Stimulated activated CD4-positive, alpha-beta T cell treated with anti-CD3 and anti-CD28 coated beads, TNF-alpha, amount 100 ng/mL, for 4 hours (primary cell): ENCODE data around the gene DBF4B.
"Not testable (repeated sequence)": the region's sequence is repeated elsewhere in the genome, so short reads cannot be mapped to it uniquely, and the experiment has no call there.

Experiments used
- DNase-seq, 3 experiments: peaks; one replicate each; pipeline ENCODE4 v3.0.0-alpha.2; 2020; ENCODE audit warnings: low read depth in 3 of 3

The DBF4B gene

DNA sequence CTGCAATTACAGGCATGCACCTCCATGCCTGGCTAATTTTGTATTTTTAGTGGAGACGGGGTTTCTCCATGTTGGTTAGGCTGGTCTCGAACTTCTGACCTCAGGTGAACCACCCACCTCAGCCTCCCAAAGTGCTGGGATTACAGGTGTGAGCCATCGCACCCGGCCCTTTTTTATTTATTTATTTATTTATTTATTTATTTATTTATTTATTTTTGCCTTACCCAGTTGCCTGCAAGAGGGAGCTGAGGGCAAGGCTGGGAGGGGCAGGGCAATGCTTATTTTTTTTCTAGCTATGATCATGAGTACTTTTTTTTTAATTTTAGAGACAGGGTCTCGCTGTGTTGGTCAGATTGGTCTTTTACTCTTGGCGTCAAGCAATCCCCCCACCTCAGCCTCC is 17.7 kb downstream of the DBF4B start:
- not testable (repeated sequence) for DNase-seq

DNA sequence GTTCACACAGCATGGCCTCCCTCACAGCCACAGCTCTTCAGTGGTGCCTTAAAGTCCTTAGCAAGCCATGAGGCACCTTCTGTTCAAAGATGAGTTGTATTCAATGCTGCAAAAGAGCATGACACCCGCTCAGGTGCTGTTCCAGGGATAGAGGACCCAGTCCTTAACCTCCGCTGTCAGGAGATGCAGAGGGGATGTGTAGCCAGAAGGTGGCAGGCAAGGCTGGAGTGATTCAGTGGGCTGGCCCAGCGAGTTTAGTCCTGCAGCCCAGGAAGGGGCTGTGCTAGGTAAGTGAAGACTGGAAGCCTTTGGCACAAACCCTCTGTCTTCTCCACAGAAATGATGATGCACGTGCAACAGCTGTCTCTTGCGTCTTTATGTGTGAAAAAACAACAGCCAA is 25.3 kb downstream of the DBF4B start:
- DNase-seq, result no peak

DNA sequence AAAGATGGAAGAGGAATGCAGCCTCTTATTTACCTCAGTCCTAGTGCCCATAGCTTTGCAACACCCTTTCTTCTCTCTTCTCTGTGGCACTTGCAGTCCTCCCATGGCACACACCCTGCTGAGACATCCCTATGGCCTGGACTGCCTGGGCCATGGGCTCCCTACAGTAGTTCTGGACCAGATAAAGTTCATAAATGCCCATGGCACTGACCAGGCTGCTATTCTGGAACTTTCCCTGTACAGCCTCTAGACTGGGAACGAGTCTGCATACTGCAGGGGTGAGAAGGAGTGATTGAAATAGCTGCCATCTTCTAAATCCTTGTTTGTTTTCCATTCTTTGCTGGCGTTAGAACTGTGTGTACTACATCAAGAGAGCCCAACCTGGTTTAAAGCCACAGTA is 25.8 kb downstream of the DBF4B start:
- no peak for DNase-seq

DNA sequence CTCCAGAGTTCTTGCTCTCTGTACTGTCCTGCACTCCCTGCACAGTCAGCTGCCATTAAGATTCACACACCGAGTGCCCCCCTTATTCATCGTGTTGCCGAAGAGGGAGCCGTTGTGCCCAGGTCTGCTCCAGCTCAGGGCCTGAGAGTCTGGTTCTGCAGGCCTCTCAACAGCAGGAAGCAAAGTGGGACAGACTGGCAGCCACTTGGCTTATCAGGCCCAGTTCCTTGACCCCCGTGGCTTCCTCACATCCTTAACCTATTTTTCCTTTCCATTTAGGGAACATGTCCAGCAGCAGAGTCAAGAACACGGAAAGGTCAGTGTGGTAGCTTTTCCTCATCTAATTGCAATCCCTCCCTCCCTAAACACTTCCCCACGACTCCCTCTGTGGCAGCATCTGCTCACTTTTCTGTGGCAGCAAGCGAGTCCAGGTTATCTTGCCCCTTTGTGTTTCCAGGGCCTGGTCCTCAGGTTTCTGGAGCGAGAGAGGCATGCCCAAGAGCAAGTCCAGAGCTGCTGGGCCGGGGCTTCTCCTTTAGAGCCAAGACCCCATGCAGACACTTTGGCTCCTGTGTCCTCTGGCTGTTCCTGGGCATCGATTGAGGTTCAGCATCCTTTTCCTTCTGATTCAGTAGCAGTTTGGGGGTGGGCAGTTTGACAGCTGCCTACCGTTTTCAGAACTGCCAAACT is 28.2 kb downstream of the DBF4B start:
- DNase-seq, result no peak

DNA sequence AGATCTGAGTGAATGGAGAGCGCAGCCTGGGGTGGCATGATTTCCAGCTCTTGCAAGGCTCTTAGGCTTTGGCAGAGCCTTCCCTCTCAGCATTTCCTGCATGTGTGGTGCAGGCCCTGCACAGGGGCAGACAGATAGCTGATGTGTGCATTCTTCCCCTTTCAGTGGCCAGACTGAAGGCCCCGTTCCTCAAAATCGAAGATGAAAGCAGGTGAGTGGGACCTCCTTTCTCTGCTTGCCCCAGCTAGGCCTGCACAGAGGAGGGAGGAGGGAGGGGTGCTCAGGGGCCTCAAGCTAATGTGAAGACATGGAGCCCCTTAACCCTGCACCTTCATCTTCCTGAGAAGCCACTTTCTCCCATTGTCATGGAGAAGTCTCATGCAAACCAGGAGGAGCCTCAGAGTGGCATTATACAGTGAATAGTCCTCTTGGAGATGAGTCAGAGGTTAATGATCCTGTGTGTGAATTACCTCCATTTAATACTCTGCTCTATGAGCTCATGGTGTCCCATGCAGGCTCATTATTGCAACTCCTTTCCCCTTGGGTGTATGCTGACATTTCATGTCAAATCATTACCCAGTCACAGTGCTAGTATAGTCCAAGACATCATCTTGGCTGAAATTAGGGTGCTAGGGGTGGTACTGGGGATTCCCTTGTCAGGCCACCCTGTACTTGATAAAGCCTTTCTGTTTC is 29.9 kb downstream of the DBF4B start:
- DNase-seq, result no peak

DNA sequence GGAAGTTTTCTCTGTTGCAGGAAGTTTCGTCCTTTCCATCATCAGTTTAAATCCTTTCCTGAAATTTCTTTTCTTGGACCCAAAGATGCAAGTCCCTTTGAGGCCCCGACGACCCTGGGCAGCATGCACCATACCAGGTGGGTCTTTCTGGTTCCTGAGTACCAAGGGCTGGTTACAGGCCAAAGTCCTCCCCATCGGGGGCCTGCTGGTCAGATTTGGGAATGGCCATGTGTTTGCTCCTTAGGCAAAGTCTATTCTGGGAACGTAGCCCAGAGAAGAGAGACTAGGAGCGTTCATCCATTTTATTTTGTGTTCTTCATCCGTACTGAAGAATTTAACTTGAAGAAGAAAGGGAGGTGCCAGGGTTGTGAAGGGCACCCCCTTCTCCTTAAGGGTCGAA is 32.9 kb downstream of the DBF4B start:
- DNase-seq, result no peak

DNA sequence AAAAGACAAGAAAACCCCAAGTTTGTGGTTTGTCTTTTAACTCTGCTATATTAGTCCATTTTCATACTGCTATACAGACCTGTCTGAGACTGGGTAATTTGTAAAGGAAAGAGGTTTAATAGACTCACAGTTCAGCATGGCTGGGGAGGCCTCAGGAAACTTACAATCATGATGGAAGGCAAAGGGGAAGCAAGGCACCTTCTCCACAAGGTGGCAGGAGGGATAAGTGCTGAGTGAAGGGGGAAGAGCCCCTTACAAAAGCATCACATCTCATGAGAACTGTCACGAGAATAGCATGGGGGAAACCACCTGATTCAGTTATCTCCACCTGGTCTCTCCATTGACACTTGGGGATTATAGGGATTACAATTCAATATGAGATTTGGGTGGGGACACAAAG is 36.8 kb downstream of the DBF4B start:
- no peak for DNase-seq

DNA sequence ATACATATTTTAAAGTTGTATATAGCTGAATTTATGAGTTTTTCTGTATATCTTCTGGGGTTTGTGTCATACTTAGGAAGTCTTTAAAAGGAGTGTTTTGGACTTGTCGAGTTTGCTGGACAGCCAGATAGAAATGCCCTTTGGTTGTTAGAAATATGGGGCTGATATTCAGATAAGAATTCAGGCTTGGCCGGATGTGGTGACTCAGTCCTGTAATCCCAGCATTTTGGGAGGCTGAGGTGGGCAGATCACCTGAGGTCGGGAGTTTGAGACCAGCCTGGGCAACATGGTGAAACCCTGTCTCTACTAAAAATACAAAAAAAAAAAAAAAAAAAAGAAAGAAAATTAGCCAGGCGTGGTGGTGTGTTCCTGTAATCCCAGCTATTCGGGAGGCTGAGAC is 37.3 kb downstream of the DBF4B start:
- DNase-seq, result not testable (repeated sequence)

DNA sequence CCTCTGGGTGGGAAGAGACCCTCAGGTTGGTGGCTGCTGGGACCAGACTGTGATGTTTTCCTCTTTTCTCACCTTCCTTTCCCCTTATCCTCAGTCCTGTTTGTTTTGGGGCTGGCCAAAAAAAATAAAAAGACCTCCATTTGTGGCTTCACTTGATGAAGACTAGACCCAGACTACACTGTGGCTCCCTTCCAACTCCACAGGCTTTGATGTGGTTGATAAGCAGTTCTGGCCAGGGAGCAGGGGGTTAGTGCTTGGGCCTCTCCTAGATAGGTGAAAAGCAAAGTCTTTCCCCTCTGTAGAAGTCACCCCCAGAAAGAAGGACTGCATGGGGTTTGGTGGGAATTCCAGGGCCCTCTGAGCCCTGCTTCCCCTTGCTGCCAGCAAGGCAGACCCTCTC is 39.1 kb downstream of the DBF4B start:
- no peak for DNase-seq

DNA sequence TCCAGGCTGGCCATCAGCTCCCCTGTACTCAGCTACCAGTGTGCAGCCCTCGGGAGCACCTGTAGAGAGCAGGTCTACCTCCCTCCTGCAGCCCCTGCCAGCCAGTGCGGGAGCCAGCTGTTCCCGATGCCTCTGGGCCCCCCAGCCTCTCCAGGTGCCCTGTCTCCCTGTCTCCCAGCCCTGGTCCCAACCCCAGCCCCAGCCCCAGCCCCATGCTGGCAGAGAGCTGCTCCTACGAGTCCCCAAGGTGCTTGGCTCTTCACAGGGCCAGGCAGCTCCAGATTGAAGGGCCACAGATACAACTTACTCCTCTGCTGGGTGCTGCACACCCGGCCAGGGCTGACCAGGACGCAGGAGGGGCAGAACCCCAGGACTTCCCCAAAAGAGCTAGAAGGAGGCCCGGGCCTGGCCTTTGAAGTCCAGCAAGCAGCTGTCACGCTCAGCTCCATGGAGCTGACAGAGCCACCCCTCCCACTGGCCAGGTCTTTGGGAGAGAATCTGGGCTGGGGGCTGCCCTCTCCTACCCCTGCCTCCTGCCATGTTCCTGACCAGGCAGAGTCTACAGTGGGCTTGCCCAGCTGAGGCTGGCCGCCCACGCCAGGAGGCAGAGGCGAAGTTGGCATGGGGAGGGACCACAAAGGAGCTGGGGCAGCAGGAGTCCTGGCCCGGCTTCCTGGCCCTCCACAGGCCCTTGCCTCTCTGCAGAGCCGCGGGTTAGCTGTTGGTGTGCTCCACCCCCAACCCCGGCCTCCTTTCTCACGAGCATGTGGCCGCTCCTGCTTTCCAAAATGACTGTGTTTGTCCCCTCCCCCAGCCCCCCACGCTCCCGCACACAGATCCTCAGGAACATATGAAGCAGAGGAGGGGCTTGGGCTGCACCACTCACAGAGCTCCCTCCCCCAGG is 40.9 kb downstream of the DBF4B start:
- DNase-seq, result no peak

DNA sequence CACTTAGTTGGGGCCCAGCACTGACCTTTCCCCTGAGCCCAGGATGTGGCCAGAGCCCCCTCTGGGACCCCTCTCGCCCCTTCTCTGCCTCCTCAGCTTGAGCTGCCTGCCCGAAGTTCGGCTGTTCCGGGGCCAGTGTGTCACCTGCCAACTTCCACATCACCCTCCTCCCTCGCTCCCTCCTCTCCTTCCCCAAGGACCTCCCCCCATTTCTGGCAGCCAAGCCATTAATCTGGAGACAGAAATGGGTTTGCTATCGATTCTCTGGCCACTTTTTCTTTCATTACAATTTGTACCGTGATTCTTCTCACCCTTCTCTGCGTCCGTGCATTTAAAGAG is 41.5 kb downstream of the DBF4B start:
- DNase-seq, result no peak

DNA sequence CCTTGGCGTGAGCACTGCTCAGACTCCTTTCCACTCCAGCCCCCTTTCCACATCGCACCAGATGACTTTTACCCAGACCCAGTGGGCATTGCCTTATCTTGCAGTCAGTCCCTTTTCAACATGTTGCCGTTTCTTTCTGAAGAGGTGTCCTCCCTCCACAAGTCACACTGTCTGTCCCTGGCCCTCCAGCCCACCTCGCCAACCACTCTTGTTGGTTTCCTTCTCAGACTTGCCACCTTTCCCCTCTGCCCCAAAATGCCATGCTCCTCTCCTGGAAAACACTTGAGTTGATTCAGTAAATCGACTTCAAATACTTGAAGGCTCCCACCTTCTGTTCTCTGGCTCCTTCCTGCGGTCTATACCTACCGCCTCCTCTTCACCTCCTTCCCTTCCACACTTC is 42.9 kb downstream of the DBF4B start:
- no peak for DNase-seq

DNA sequence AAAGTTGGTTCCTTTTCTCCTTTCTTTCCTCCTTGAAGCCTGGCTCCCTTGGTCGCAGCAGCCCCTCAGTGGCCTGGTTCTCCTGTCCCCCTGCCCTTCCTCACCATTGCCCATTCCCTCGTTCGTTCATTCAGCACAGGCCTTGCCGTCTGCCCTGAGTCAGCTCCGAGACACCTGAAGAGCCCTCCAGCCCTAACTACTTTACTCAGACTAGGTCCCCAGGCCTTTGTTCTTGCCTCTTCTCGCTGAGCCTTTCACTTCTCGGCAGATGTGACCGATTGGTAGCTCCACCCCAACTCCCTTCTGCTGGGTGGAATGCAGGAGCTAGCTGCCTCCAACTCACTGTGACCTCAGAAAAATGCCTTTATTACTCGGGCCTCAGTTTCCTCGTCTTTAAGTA is 43.3 kb downstream of the DBF4B start:
- DNase-seq, result no peak

DNA sequence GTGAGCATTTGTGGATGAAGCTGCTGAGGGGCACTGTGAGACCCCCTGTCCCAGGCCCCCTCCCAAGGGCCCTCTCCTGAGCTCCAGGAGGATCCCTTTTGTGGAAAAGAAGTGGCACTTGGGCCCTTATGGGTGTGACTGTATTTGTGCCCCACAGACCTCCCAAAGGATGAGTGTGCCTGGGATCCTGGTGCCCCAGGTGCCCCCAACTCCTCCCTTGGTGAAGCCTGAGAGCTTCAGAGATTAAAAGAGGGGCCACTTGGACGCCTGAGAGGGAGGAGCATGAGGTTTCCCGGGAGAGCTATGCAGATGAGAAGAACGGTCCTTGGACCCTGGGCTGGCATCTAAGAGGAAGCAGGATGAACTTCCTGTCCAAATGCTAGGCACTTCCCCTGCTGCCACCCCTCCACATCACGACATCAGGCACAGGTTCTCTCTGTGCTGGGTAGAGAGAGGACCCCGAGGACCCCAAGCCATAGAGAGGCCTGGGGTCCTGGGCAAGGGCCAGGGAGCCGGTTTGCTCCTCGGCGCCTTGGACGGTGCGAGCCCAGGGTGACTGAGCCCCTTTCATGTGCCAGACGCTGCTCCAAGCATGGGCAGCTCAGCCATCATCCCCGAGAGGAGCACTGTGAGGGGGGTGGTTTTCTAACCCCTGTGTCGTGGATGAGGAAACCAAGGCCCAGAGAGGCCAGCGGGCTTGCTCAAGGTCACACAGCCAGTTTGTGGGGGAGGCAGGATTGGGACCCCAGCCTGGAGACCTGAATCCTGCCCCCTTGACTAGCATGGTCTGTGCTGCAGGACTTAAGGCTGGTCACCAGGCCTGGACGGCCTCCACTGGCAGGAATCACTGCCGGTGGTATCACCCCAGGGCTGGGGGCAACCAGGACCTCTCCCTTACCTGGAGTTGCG is 44.7 kb downstream of the DBF4B start:
- no peak for DNase-seq

DNA sequence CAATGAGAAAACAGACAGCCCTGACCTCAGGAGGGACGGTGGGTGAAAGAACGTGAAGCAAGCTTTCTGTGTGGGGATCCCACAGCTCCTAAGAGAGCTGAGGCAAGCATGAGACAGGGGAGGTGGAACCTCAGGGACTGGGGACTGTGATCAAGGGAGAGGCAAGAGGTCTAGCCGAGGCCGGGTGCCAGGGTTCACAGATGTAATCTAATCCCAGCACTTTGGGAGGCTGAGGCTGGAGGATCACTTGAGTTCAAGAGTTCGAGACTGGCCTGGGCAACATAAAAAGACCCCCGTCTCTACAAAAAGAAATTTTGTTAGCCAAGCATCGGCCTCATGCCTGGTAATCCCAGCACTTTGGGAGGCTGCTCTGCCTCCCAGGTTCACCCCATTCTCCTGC is 45.8 kb downstream of the DBF4B start:
- DNase-seq, result no peak

DNA sequence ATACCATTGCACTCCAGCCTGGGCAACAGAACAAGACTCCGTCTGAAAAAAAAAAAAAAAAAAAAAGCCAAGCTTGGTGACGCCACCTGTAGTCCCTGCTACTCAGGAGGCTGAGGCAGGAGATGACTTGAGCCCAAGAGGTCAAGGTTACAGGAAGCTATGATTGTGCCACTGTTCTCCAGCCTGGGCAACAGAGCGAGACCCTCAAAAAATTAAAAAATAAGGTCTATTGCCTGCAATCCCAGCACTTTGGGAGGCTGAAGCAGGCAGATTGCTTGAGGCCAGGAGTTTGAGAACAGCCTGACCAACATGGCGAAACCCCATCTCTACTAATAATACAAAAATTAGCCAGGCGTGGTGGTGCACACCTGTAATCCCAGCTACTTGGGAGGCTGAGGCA is 46.7 kb downstream of the DBF4B start:
- not testable (repeated sequence) for DNase-seq

DNA sequence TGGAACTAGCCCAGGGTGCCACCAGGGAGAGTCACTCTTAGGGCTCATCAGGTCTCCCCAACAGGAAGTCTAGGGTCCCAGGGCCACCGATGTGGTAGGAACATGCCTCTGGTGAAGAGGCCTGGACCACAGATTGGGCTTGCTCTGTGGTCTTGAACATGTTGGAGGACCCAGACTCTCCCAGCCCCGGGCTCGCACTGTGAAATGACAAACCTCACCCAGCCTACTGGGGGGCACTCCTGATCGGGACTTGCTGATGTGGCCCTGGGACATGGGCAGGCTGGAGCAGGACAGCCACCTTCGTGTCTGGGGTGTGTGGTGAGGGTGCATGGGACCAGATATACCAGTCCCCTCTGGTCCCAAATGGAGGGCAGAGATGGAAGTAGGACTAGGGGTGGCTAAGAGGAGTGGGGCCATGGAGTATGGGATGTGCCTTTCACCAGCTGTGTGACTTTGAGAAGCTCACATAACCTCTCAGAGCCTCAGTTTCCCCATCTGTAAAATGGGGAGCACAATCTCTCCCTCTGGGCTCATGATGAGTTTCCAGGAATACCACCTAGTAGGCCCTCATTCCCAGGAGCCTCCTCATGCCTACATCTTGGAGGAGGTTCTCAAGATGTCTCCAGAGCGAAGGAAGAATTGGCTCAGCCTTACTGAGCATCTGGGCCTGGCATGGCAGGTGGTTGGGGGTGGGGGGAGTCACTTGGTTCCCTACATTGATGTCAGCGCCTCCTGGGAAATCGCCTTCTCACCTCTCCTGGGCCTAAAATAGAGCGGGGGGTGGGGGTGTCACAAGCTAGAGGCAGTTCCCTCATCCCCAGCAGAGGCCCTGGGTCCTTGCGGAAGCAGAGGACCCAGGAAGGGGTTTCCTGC is 48.8 kb downstream of the DBF4B start:
- DNase-seq, result no peak

DNA sequence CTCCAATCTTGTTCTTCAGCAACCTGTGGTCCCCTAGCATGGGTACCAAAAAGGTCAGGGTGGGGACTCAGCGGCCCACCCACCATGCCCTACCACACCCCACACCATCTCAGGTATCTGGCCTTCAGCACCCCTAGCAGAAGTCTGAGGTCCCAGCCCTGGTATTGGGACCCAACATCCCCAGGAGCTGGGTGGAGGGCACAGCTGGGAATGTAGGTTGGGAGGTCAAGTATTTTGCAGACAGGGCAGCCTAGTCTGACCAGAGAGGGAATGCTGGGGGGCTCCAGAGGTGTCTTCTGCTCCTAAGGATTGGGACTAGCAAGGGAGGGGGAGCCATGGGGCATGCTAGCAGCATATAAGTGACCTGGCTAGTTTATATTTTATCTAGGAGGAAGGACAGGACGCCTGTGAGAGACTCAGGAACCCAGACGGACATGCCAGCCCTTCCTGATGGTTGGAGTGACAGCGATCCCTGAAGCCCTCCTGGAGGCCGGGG is 49.5 kb downstream of the DBF4B start:
- no peak for DNase-seq

DNA sequence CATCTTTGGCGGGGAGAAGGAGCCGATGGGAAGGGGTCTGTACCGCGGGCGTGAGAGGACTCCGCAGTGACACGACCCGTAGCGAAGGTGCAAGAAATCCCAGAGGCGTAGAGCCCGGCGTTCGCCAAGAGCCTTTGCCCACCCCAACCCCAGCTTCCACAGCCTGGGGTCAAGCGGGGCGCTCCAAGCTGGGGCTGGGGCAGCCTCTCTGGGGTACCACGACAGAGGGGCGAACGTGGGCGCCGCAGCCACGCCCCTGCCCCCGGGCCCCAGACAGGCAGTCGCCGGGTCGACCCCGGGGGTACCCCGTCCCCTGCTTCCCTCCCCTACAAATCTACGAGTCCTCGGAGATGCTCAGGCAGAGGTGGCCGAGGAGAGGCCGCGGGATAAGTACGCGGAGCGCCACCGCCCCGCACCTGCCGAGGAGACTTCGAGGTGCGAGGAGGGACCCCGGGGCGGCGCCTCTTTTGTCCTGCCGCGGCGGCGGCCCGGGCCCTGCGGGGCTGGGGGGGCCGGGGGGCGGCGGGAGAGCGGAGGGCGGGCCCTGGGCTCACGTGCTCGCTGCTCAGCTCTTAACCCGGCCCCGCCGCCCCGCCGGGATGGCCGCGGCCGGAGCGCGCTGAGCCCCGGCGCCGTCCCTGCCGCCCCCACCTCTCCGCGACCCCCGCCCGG is 50.1 kb downstream of the DBF4B start, which contains the start of gene ADAM11:
Gene ADAM11 (plus strand): TSS at position 575 of the 672 bp plus-strand sequence. CDS start 212 bp downstream, outside the sequence.
- no peak for DNase-seq
